HG02981 (cell line): ENCODE results near the gene FBLN5.
A peak's percentile ranks its signal among the peaks of the same experiment; 100 is the strongest.

Experiments used
- ATAC-seq: cut with Tn5 transposase; IDR thresholded peaks from one replicate; pipeline ENCODE4 v1.9.1; 2021; ENCODE audit warnings: mild to moderate bottlenecking, moderate library complexity; ENCODE audit not compliant: unreplicated experiment

FBLN5 gene

GRCh38 chr14:91834571-91834970 lies 112.9 kb downstream of the FBLN5 start:
- no peak for ATAC-seq

DNA sequence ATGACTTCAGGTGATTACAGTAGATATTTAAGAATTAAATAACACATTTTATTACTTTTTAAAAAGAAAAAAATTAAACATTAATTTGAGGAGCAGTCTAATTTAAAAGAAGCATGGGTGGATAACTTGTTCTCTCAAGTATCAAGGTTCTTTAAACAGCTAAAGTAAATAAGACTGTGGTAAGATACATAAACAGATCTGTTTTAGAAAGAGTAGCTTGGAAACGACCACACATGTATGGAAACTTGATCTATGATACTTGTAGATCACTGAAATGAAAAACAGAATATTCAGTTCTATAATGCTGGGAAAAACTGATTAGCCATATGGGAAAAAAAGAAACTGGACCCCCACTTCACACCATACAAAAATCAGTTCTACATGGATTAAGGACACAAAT lies 116.2 kb downstream of the FBLN5 start:
- ATAC-seq: no peak

DNA sequence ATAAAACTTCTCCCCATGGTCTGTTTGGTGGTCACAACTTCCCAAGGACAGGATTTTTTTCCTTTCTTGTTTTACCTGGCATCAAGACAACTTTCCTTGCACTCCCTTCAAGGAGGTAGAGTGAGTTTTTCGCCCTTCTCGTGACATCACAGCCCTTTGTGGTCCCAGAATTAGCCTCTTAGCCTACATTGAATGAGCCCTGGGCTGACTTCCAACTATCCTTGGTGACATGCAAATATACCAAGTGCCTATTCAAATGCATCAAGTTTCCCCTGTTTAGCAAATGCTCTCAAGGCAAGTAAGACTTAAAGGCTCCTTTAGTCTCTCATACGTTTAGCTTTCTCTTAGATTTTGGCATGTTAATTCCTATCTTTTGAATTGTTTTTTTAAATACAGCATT lies 116.7 kb downstream of the FBLN5 start:
- peak; percentile 91 for ATAC-seq

- no peak for ATAC-seq
Observed at GRCh38 chr14:91829511-91829910, 118.0 kb downstream of the FBLN5 start.

GRCh38 chr14:91827746-91828145 lies 119.7 kb downstream of the FBLN5 start:
- ATAC-seq: no peak
